Esophagus (tissue), 2 donors: ENCODE results near the gene VWA3B. TPM values are rescaled to one million over a fixed set of nuclear protein-coding genes. Genes with fewer than 3 reads are reported as not detected.

ENCODE experiments used
- polyA plus RNA-seq, 2 donors: library from polyadenylated mRNA; stranded (reverse); fragments of 200-250 nt; gene quantifications; one replicate each; pipeline ENCODE4 v1.2.3, GENCODE V29; 2013
- donor health status: healthy with polysubstance abuse.
- donor health status: Bipolar disorder and iron deficiency.

Gene VWA3B
- polyA plus RNA-seq, 2 donors: 0.01 to 0.02 TPM

Other genes starting within 250 kb of the VWA3B start
- gene TMEM131, start 91.2 kb upstream of the VWA3B start, polyA plus RNA-seq: 1 to 10 TPM; 9.3 to 9.9 TPM